Measurements from ENCODE around the gene TMEM250.

DNA sequence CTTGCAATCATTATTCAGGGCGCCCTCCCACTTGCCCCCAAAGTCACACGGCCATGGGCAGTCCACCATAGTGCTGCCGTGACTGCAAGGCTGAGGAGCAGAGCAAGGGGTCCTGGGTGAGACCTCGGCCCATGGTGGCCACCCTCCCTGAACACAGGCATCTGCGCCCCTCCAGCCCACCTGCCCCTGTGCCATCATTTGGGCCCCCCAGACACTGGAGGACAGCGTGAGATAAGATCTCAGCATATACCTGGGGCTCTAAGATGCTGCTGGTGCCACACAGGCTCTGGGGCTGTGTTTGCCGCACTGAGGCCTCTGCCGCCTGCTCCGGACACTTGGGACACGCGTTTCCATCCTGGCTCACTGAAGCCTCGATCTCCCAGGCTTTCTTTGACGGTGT lies 3.5 kb downstream of the TMEM250 start:
- TF ChIP-seq RXRA (IDR thresholded peaks at IDR 0.05) (no peak), SP1 (IDR thresholded peaks at IDR 0.05) (no peak), JUND (IDR thresholded peaks at IDR 0.05) (no peak), EGR1 (IDR thresholded peaks at IDR 0.05; ENCODE audit: low read depth in 2 of 2) (no peak), GABPA (IDR thresholded peaks at IDR 0.05 in 1 of 2, conservative IDR thresholded peaks at IDR 0.05 in 1 of 2) (no peak), FOXA1 (IDR thresholded peaks at IDR 0.05) (no peak), TAF1 (conservative IDR thresholded peaks at IDR 0.05) (no peak), REST (IDR thresholded peaks at IDR 0.05) (no peak), HNF4G (IDR thresholded peaks at IDR 0.05) (no peak), FOXA2 (IDR thresholded peaks at IDR 0.05) (no peak)
- TF ChIP-seq, protein P1, sequence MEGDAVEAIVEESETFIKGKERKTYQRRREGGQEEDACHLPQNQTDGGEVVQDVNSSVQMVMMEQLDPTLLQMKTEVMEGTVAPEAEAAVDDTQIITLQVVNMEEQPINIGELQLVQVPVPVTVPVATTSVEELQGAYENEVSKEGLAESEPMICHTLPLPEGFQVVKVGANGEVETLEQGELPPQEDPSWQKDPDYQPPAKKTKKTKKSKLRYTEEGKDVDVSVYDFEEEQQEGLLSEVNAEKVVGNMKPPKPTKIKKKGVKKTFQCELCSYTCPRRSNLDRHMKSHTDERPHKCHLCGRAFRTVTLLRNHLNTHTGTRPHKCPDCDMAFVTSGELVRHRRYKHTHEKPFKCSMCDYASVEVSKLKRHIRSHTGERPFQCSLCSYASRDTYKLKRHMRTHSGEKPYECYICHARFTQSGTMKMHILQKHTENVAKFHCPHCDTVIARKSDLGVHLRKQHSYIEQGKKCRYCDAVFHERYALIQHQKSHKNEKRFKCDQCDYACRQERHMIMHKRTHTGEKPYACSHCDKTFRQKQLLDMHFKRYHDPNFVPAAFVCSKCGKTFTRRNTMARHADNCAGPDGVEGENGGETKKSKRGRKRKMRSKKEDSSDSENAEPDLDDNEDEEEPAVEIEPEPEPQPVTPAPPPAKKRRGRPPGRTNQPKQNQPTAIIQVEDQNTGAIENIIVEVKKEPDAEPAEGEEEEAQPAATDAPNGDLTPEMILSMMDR (IDR thresholded peaks at IDR 0.05; ENCODE audit: low read depth, low read length, missing input control): no peak
- TF ChIP-seq, protein P2, sequence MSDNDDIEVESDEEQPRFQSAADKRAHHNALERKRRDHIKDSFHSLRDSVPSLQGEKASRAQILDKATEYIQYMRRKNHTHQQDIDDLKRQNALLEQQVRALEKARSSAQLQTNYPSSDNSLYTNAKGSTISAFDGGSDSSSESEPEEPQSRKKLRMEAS (IDR thresholded peaks at IDR 0.05): no peak
- TF ChIP-seq, protein P3, sequence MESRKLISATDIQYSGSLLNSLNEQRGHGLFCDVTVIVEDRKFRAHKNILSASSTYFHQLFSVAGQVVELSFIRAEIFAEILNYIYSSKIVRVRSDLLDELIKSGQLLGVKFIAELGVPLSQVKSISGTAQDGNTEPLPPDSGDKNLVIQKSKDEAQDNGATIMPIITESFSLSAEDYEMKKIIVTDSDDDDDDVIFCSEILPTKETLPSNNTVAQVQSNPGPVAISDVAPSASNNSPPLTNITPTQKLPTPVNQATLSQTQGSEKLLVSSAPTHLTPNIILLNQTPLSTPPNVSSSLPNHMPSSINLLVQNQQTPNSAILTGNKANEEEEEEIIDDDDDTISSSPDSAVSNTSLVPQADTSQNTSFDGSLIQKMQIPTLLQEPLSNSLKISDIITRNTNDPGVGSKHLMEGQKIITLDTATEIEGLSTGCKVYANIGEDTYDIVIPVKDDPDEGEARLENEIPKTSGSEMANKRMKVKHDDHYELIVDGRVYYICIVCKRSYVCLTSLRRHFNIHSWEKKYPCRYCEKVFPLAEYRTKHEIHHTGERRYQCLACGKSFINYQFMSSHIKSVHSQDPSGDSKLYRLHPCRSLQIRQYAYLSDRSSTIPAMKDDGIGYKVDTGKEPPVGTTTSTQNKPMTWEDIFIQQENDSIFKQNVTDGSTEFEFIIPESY (IDR thresholded peaks at IDR 0.05): no peak
- TF ChIP-seq, protein P4, sequence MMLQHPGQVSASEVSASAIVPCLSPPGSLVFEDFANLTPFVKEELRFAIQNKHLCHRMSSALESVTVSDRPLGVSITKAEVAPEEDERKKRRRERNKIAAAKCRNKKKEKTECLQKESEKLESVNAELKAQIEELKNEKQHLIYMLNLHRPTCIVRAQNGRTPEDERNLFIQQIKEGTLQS (IDR thresholded peaks at IDR 0.05): no peak

All from liver (tissue), 3 donors.